Heart right ventricle (tissue), 16 donors: ENCODE measurements around the gene MYO5C. TPM values are rescaled to one million over a fixed set of nuclear protein-coding genes. Genes with fewer than 3 reads are reported as not detected.

Source experiments
- ATAC-seq, 8 donors: fragments of 200-7000 bp; cut with Tn5 transposase; one replicate each; pipeline ENCODE4 v1.9.1; 2020; ENCODE audit warnings: mild to moderate bottlenecking in 8 of 8, moderate library complexity in 8 of 8, moderate number of reproducible peaks in 1 of 8
- DNase-seq, 2 donors: peaks; one replicate each; pipeline ENCODE4 v3.0.0-alpha.2; 2020
- H3K27ac ChIP-seq, 10 donors: fragments of 200-600 bp; sonication (generic) in 2 of 10; one replicate each; pipeline versions ENCODE4 v1.5.0 to v1.8.0; 2020 to 2022; ENCODE audit warnings: mild to moderate bottlenecking in 3 of 10
- H3K27me3 ChIP-seq, 7 donors: fragments of 200-600 bp; one replicate each; pipeline ENCODE4 v1.8.0; 2021 to 2022; ENCODE audit warnings: mild to moderate bottlenecking in 2 of 7
- H3K36me3 ChIP-seq, 9 donors: fragments of 200-600 bp; sonication (generic) in 1 of 9; one replicate each; pipeline versions ENCODE4 v1.5.0 to v1.8.0; 2020 to 2022; ENCODE audit warnings: mild to moderate bottlenecking in 2 of 9
- H3K4me1 ChIP-seq, 9 donors: fragments of 200-600 bp; sonication (generic) in 1 of 9; one replicate each; pipeline versions ENCODE4 v1.5.0 to v1.8.0; 2020 to 2022; ENCODE audit warnings: mild to moderate bottlenecking in 4 of 9
- H3K4me3 ChIP-seq, 10 donors: fragments of 200-600 bp; sonication (generic) in 2 of 10; one replicate each; pipeline versions ENCODE4 v1.5.0 to v1.8.0; 2020 to 2022; ENCODE audit warnings: mild to moderate bottlenecking in 7 of 10, moderate library complexity in 2 of 10
- H3K9me3 ChIP-seq, 11 donors: fragments of 200-600 bp in 10 of 11; sonication (generic) in 2 of 11; one replicate each; pipeline versions ENCODE4 v1.5.0 to v1.8.0; 2013 to 2022; ENCODE audit warnings: mild to moderate bottlenecking in 2 of 11, control low read depth in 1 of 11, moderate library complexity in 1 of 11
- CTCF ChIP-seq, 9 donors: fragments of 200-600 bp; sonication (generic) in 2 of 9; IDR thresholded peaks; one replicate each; pipeline versions ENCODE4 v1.5.0 to v1.8.0; 2021 to 2022; ENCODE audit warnings: antibody characterized with exemption in 9 of 9, mild to moderate bottlenecking in 5 of 9, moderate library complexity in 1 of 9
- WGBS, 2 donors: extraction: QIAGEN DNeasy Blood & Tissue Kit; methylation state at CpG; one replicate each; pipeline ENCODE4 v1.1.7; 2013; ENCODE audit warnings: inconsistent platforms in 1 of 2; 5-methylcytosine and 5-hydroxymethylcytosine counted together
- intact Hi-C, 10 donors: fragments of 100-400 bp; cut with DNase I; formaldehyde crosslinking; loops; one replicate each; pipeline versions ENCODE4 v1.11.1 to v1.14.2; 2022
- polyA plus RNA-seq, 2 donors: library from polyadenylated mRNA; stranded (reverse); fragments of 200-250 nt; gene quantifications; one replicate each; pipeline ENCODE4 v1.2.3, GENCODE V29; 2013
- total RNA-seq, 10 donors: library from RNA; stranded (reverse); fragmentation: NEBNext Ultra II Directional in 3 of 10; extraction: Animal tissue kit (Norgen Biotek cat#: 25700) in 3 of 10; gene quantifications; one replicate each; pipeline versions ENCODE4 v1.2.1 to v1.2.4, GENCODE V29; 2021 to 2023
- donor health status: Arrhythmogenic right ventricular cardiomyopathy.
- donor health status: ischemic (EF 13 %, LVEDD 7.1; RV severe dilation, severe dysfunction).
- donor health status: healthy with polysubstance abuse.
- donor health status: DM: no; HTN: yes; CAD: no.
- donor health status: DM: no; HTN: no; CAD: no.
- donor health status: ischemic (EF 25% LVEDD 6.9; RV normal size, moderate dysfunction).
- donor health status: ischemic (EF 25% LVEDD 5.7; RV mildly dilated, moderate dysfunction).
- donor health status: healthy.
- donor health status: DM: yes; HTN: yes; CAD: no.
- donor health status: Ischemic cardiomyopathy.
- donor health status: ischemic (EF 35%, LVEDD 5.7; RV mildly dilated, moderate dysfunction).
- donor health status: nonischemic (EF 11% LVEDD 7.7; RV severe dilation, severe dysfunction).
- donor health status: DM: yes; HTN: yes; CAD: no.
- donor health status: PGD.
- donor health status: ischemic (EF 29% LVEDD 5.4; RV normal size, mild dysfunction).
- donor health status: nonischemic (EF 23%, LVEDD 6.1; RV moderate dilation, normal function).

MYO5C gene
- total and polyA plus RNA-seq, 12 donors = 0.75 to 3.5 (median 2.1) TPM

- ATAC-seq = no peak
- Histone ChIP-seq H3K4me3 (no peak overlapping the region), H3K36me3 (peaks cover 0 to 13% (median 0%) of the 10 kb centered on the region in 9 donors), H3K27ac (no peak overlapping the region), H3K27me3 (no peaks in the 10 kb centered on the region), H3K4me1 (peaks cover 0 to 6% (median 0%) of the 10 kb centered on the region in 9 donors), H3K9me3 (no peaks in the 10 kb centered on the region)
- WGBS, 2 donors = 75 to 80% methylated on average over 3 of the region's 3 CpGs
- no peak for TF ChIP-seq CTCF (IDR thresholded peaks at IDR 0.05)
- no peak for DNase-seq
- intact Hi-C loops = no loop called here
Measured at GRCh38 chr15:52196891-52197290, 98.7 kb downstream of the MYO5C start.

GRCh38 chr15:52193791-52194190 is 101.8 kb downstream of the MYO5C start:
- DNase-seq = no peak
- peaks cover 0 to 13% (median 0%) of the 10 kb centered on the region in 9 donors for H3K36me3 ChIP-seq
- no peaks in the 10 kb centered on the region for H3K9me3 ChIP-seq
- no peak for ATAC-seq
- 64 to 70% methylated on average over 1 of the region's 1 CpG for WGBS, 2 donors
- intact Hi-C loops = no loop called here
- no peak overlapping the region for H3K27ac ChIP-seq
- no peaks in the 10 kb centered on the region for H3K27me3 ChIP-seq
- H3K4me1 ChIP-seq = no peaks in the 10 kb centered on the region
- TF ChIP-seq CTCF (IDR thresholded peaks at IDR 0.05) = no peak
- H3K4me3 ChIP-seq = no peak overlapping the region

- intact Hi-C loops = no loop called here
- ATAC-seq (no peak), DNase-seq (no peak)
- 77 to 79% methylated on average over 4 of the region's 4 CpGs for WGBS, 2 donors
- H3K27me3 ChIP-seq = no peaks in the 10 kb centered on the region
- H3K9me3 ChIP-seq = no peaks in the 10 kb centered on the region
- no peaks in the 10 kb centered on the region for H3K4me1 ChIP-seq
- H3K36me3 ChIP-seq = peaks cover 0 to 13% (median 0%) of the 10 kb centered on the region in 9 donors
- no peak for TF ChIP-seq CTCF (IDR thresholded peaks at IDR 0.05)
- no peak overlapping the region for H3K4me3 ChIP-seq
- no peak overlapping the region for H3K27ac ChIP-seq
Measured at GRCh38 chr15:52193321-52193720, 102.3 kb downstream of the MYO5C start.

GRCh38 chr15:52191207-52191606 is 104.4 kb downstream of the MYO5C start, which contains the start of gene GNB5:
TSS of gene GNB5 (minus strand) at chr15:52191392. CDS start at chr15:52184676, 6,716 bp downstream.
- peaks cover 0 to 8% (median 0%) of the 10 kb centered on the region in 9 donors for H3K36me3 ChIP-seq
- no peaks in the 10 kb centered on the region for H3K9me3 ChIP-seq
- ATAC-seq (no peak), DNase-seq (no peak)
- no peak within 1 kb of the TSS for H3K27ac ChIP-seq
- H3K27me3 ChIP-seq = no peaks in the 10 kb centered on the region
- 68 to 73% methylated on average over 7 of the region's 7 CpGs for WGBS, 2 donors
- H3K4me1 ChIP-seq = no peaks in the 10 kb centered on the region
- H3K4me3 ChIP-seq = no peak within 1 kb of the TSS
- intact Hi-C loops = no loop called here
- TF ChIP-seq CTCF (IDR thresholded peaks at IDR 0.05) = no peak
